Vagina (tissue), 2 donors: ENCODE measurements around the gene SZT2. TPM values are rescaled to one million over a fixed set of nuclear protein-coding genes. Genes with fewer than 3 reads are reported as not detected.
"Not testable (repeated sequence)": the region's sequence is repeated elsewhere in the genome, so short reads cannot be mapped to it uniquely, and the experiment has no call there.

Source experiments
- DNase-seq, 2 donors: peaks; one replicate each; pipeline ENCODE4 v3.0.0-alpha.2; 2017; ENCODE audit errors: extremely low spot score in 2 of 2
- H3K27ac ChIP-seq: fragments of 200-600 bp; sonication (generic); one replicate; pipeline ENCODE4 v1.5.1; 2019
- H3K27me3 ChIP-seq: fragments of 200-600 bp; sonication (generic); one replicate; pipeline ENCODE4 v1.5.1; 2019
- H3K36me3 ChIP-seq, 2 donors: fragments of 200-600 bp; sonication (generic); one replicate each; pipeline ENCODE4 v1.5.1; 2017 to 2019
- H3K4me1 ChIP-seq: fragments of 200-600 bp; sonication (generic); one replicate; pipeline ENCODE4 v1.5.1; 2019
- H3K4me3 ChIP-seq, 2 donors: fragments of 200-600 bp; sonication (generic); 1 replicate in 1 of 2; 2 replicates in 1 of 2; pipeline ENCODE4 v1.5.1; 2016 to 2019
- H3K9me3 ChIP-seq: fragments of 200-600 bp; sonication (generic); one replicate; pipeline ENCODE4 v1.5.1; 2019
- POLR2A ChIP-seq, 2 donors: fragments of 450-650 bp; IDR thresholded peaks; one replicate each; pipeline ENCODE4 v1.6.1; 2017; ENCODE audit warnings: antibody characterized with exemption in 2 of 2, mild to moderate bottlenecking in 2 of 2, moderate library complexity in 2 of 2
- POLR2AphosphoS5 ChIP-seq, 2 donors: sonication (generic); formaldehyde crosslinking; IDR thresholded peaks; one replicate each; pipeline ENCODE4 v1.9.0; 2017; ENCODE audit warnings: antibody characterized with exemption in 2 of 2, mild to moderate bottlenecking in 2 of 2, low read depth in 1 of 2; ENCODE audit not compliant: insufficient read depth in 1 of 2
- intact Hi-C: fragments of 100-400 bp; cut with DNase I; formaldehyde crosslinking; loops from one replicate; pipeline ENCODE4 v1.15.1; 2023
- total RNA-seq: library from RNA; depleted of rRNA; stranded (reverse); fragments of >200 nt; gene quantifications from one replicate; pipeline ENCODE4 v1.2.3, GENCODE V29; 2016
- TF ChIP-seq, protein P1 (sequence below), 3 experiments: fragments of 450-650 bp in 2 of 3; fragments of 200-600 bp in 1 of 3; sonication (generic) in 1 of 3; IDR thresholded peaks; one replicate each; pipeline ENCODE4 v1.5.1; 2017 to 2019; ENCODE audit warnings: antibody characterized with exemption in 3 of 3, mild to moderate bottlenecking in 2 of 3, moderate library complexity in 2 of 3

SZT2 gene
- total RNA-seq, 1 donor from 2014 or later = 42.5 TPM

DNA sequence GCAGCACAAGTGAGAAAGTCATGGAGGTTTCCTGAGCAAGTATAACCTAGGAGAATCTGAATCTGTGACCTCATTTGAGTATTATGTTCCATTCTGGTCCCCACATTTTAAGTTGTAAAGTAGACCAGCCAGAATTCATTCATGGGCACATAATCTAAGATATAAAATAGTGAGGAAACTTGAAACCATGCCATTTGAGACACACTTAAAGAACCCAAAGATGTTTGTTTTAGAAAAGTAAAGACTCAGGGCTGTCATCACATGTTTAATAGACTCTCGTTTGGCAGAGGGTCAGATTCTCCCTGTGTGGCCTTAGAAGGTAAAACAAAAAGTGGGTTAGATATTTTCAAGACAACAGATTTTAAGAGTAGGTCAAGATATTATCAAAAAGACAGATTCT is 6.4 kb downstream of the SZT2 start:
- no peaks in the 10 kb centered on the region for H3K36me3 ChIP-seq
- H3K27ac ChIP-seq = no peak overlapping the region
- H3K9me3 ChIP-seq = no peaks in the 10 kb centered on the region
- no peaks in the 10 kb centered on the region for H3K27me3 ChIP-seq
- no peak overlapping the region for H3K4me3 ChIP-seq
- DNase-seq = no peak
- TF ChIP-seq, protein P1, sequence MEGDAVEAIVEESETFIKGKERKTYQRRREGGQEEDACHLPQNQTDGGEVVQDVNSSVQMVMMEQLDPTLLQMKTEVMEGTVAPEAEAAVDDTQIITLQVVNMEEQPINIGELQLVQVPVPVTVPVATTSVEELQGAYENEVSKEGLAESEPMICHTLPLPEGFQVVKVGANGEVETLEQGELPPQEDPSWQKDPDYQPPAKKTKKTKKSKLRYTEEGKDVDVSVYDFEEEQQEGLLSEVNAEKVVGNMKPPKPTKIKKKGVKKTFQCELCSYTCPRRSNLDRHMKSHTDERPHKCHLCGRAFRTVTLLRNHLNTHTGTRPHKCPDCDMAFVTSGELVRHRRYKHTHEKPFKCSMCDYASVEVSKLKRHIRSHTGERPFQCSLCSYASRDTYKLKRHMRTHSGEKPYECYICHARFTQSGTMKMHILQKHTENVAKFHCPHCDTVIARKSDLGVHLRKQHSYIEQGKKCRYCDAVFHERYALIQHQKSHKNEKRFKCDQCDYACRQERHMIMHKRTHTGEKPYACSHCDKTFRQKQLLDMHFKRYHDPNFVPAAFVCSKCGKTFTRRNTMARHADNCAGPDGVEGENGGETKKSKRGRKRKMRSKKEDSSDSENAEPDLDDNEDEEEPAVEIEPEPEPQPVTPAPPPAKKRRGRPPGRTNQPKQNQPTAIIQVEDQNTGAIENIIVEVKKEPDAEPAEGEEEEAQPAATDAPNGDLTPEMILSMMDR (IDR thresholded peaks at IDR 0.05) = no peak
- no peak for TF ChIP-seq POLR2AphosphoS5 (IDR thresholded peaks at IDR 0.05; ENCODE audit: insufficient read depth in 1 of 2, low read depth in 1 of 2)
- TF ChIP-seq POLR2A (IDR thresholded peaks at IDR 0.05) = no peak
- H3K4me1 ChIP-seq = peaks cover 4% of the 10 kb centered on the region
- intact Hi-C loops = no loop called here

DNA sequence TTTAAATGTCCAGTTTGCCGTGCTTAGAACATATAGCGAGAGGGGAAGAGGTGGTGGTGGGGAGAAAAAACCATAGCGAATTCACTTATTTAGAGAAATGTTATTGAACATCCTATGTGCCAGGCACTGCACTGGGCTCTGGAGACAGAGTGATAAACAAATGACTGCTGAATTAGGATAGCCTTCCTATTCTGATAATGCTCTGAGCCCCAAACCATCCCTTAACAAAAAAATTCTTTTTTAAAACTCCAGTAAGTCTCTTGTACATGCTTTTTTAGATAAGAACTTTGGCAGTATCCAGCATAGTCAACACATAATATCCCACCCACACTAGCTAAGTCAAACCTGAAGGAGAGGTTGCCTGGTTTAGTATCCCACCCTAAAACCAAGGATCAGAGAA is 8.5 kb downstream of the SZT2 start:
- H3K9me3 ChIP-seq = no peaks in the 10 kb centered on the region
- intact Hi-C loops = no loop called here
- H3K36me3 ChIP-seq = peaks cover 0 to 6% of the 10 kb centered on the region in 2 donors
- no peak for DNase-seq
- TF ChIP-seq POLR2AphosphoS5 (IDR thresholded peaks at IDR 0.05; ENCODE audit: insufficient read depth in 1 of 2, low read depth in 1 of 2) (no peak), POLR2A (IDR thresholded peaks at IDR 0.05) (no peak)
- TF ChIP-seq, protein P1 (IDR thresholded peaks at IDR 0.05) = no peak
- H3K27ac ChIP-seq = no peak overlapping the region
- no peaks in the 10 kb centered on the region for H3K4me1 ChIP-seq
- H3K4me3 ChIP-seq = no peak overlapping the region
- no peaks in the 10 kb centered on the region for H3K27me3 ChIP-seq

DNA sequence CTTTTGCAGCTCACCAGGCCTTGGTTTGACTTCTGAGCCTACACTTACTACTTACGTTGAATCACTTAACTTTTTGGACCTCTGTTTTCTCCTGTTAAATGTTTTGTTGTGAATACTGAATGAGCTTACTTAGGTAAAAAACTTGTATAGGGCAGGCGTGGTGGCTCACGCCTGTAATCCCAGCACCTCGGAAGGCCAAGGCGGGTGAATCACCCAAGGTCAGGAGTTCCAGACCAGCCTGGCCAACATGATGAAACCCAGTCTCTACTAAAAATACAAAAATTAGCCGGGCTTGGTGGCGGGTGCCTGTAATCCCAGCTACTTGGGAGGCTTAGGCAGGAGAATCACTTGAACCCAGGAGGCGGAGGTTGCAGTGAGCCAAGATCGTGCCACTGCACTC is 10.7 kb downstream of the SZT2 start:
- DNase-seq, H3K9me3 ChIP-seq, H3K27ac ChIP-seq, H3K4me3 ChIP-seq, intact Hi-C loops, H3K4me1 ChIP-seq, H3K27me3 ChIP-seq: not testable (repeated sequence)
- H3K36me3 ChIP-seq = peaks cover 0 to 28% of the 10 kb centered on the region in 2 donors

DNA sequence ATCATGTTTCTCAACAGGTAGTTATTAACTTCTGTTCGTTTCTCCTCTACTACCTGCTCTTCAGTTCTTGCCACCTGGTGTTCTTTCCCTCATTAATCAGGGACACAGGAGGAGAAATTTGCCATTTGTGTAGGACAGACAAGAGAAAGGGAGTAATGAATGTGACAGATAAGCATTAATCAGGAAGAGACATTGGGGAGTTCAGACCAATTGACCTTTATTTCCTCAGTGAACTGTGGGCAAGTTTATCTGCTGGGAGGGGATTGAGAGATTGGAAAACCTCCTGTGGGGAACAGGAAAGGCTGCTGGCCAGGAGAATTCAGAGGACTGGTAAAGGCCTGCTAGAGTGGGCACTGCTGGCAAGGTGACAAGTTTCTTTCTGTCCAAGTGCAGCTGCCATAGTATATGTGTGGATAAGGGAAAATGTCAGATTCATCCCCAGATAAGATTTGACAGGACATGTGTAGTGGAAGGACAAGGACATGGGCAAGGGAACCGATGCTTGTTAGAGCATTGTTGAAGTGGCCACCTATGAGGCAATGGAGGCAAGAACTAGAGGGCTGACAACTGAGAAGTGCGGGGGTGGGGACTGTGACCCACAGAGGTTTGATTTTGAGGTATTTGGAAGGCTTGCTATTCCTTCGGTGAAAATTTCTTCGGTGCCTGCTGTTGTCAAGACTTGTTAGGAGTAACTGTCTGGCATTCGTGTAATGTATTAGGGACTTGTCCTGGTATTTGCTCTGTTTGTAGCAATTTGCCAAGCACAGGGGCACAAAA is 12.6 kb downstream of the SZT2 start:
- TF ChIP-seq, protein P1 (IDR thresholded peaks at IDR 0.05) = no peak
- no peak for TF ChIP-seq POLR2A (IDR thresholded peaks at IDR 0.05)
- TF ChIP-seq POLR2AphosphoS5 (IDR thresholded peaks at IDR 0.05; ENCODE audit: insufficient read depth in 1 of 2, low read depth in 1 of 2) = no peak
- intact Hi-C loops = no loop called here
- Histone ChIP-seq H3K36me3 (peaks cover 0 to 46% of the 10 kb centered on the region in 2 donors), H3K4me1 (no peaks in the 10 kb centered on the region), H3K9me3 (no peaks in the 10 kb centered on the region), H3K27me3 (no peaks in the 10 kb centered on the region), H3K4me3 (no peak overlapping the region), H3K27ac (no peak overlapping the region)
- DNase-seq = no peak

DNA sequence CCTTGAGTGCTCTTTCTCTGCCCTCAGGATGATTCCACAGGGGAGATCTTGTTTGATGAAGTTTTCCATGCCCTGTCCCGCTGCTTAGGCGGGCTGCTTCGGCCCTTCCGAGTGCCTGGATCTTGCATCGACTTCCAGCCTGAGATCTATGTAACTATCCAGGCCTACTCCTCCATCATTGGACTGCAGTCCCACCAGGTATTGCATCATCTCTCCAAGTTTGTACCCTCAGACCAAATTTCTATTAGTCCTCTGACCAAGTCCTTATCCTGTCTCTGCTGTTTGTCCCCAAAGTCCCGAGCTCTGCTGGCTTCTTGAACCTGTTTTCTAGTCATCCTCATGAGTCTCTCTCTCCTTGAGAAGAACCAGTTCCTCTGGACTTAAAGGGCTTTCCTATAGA is 14.7 kb downstream of the SZT2 start:
- DNase-seq = no peak
- Histone ChIP-seq H3K36me3 (peaks cover 0 to 63% of the 10 kb centered on the region in 2 donors), H3K27ac (no peak overlapping the region), H3K4me3 (no peak overlapping the region), H3K9me3 (no peaks in the 10 kb centered on the region), H3K4me1 (no peaks in the 10 kb centered on the region), H3K27me3 (no peaks in the 10 kb centered on the region)
- TF ChIP-seq, protein P1 (IDR thresholded peaks at IDR 0.05) = no peak
- TF ChIP-seq POLR2AphosphoS5 (IDR thresholded peaks at IDR 0.05; ENCODE audit: insufficient read depth in 1 of 2, low read depth in 1 of 2) (no peak), POLR2A (IDR thresholded peaks at IDR 0.05) (no peak)
- intact Hi-C loops = no loop called here
